ENCODE measurements around the gene EDDM3A. TPM values are rescaled to one million over a fixed set of nuclear protein-coding genes. Genes with fewer than 3 reads are reported as not detected.

Gene EDDM3A
- polyA plus RNA-seq, 2 of the 4 experiments (the other 2 are of a cell fraction): not detected

DNA sequence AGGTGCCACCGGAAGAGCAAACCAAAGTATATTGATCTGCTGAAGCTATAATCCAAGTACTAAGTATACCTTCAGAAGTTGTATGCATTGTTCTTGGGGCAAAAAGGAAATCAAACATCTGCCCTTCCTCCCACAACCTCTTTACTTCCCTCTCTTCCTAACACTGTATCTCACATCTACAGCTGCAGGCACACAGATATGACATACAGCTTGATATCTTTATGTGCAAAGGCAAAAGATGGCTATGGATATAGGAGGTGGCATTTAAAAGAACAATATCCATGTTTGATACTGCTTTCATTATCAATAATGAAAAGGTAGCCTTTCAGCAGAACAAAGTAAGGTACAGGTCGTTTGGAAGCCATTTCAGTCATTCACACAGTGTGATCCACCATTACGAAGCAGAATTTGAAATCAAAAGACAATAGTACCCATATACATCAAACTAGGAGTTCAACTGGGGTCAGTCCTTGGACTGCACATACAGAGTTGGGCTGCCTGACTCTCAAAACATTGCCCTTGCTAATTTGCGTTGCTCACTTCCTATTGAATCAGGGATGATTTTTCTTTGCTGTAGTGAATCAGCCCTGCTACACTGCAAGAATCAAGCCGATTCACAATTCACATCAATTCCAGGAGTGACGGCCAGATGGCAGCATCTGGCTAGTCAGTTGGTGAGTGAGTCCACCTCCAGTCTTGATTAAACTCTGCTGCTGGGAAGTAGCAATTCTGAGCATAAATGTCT, 48.2 kb upstream of the EDDM3A start (continued):
- TF ChIP-seq, protein P1, sequence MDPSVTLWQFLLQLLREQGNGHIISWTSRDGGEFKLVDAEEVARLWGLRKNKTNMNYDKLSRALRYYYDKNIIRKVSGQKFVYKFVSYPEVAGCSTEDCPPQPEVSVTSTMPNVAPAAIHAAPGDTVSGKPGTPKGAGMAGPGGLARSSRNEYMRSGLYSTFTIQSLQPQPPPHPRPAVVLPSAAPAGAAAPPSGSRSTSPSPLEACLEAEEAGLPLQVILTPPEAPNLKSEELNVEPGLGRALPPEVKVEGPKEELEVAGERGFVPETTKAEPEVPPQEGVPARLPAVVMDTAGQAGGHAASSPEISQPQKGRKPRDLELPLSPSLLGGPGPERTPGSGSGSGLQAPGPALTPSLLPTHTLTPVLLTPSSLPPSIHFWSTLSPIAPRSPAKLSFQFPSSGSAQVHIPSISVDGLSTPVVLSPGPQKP (IDR thresholded peaks at IDR 0.05; ENCODE audit: low read depth, low read length): no peak
- TF ChIP-seq HOXB13 (CRISPR knock-in tag; IDR thresholded peaks at IDR 0.05; ENCODE audit: low read depth) (no peak), CHD4 (IDR thresholded peaks at IDR 0.05; ENCODE audit: borderline replicate concordance) (no peak), FOXS1 (CRISPR knock-in tag; IDR thresholded peaks at IDR 0.05) (no peak), CTCF (IDR thresholded peaks at IDR 0.05) (peak; percentile 83), ATOH8 (CRISPR knock-in tag; IDR thresholded peaks at IDR 0.05; ENCODE audit: low read depth) (no peak), NFE2L2 (conservative IDR thresholded peaks at IDR 0.05; ENCODE audit: low read length) (no peak), HOXA7 (CRISPR knock-in tag; IDR thresholded peaks at IDR 0.05) (no peak), KDM1A (IDR thresholded peaks at IDR 0.05; ENCODE audit: low read depth) (no peak), ZNF302 (CRISPR knock-in tag; IDR thresholded peaks at IDR 0.05) (no peak), RAD21 (conservative IDR thresholded peaks at IDR 0.05 in 1 of 2, IDR thresholded peaks at IDR 0.05 in 1 of 2) (peak; percentile 88 to 93), RFX5 (IDR thresholded peaks at IDR 0.05) (no peak)
- TF ChIP-seq, protein P2, sequence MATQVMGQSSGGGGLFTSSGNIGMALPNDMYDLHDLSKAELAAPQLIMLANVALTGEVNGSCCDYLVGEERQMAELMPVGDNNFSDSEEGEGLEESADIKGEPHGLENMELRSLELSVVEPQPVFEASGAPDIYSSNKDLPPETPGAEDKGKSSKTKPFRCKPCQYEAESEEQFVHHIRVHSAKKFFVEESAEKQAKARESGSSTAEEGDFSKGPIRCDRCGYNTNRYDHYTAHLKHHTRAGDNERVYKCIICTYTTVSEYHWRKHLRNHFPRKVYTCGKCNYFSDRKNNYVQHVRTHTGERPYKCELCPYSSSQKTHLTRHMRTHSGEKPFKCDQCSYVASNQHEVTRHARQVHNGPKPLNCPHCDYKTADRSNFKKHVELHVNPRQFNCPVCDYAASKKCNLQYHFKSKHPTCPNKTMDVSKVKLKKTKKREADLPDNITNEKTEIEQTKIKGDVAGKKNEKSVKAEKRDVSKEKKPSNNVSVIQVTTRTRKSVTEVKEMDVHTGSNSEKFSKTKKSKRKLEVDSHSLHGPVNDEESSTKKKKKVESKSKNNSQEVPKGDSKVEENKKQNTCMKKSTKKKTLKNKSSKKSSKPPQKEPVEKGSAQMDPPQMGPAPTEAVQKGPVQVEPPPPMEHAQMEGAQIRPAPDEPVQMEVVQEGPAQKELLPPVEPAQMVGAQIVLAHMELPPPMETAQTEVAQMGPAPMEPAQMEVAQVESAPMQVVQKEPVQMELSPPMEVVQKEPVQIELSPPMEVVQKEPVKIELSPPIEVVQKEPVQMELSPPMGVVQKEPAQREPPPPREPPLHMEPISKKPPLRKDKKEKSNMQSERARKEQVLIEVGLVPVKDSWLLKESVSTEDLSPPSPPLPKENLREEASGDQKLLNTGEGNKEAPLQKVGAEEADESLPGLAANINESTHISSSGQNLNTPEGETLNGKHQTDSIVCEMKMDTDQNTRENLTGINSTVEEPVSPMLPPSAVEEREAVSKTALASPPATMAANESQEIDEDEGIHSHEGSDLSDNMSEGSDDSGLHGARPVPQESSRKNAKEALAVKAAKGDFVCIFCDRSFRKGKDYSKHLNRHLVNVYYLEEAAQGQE (IDR thresholded peaks at IDR 0.05): no peak
- TF ChIP-seq, protein P3, sequence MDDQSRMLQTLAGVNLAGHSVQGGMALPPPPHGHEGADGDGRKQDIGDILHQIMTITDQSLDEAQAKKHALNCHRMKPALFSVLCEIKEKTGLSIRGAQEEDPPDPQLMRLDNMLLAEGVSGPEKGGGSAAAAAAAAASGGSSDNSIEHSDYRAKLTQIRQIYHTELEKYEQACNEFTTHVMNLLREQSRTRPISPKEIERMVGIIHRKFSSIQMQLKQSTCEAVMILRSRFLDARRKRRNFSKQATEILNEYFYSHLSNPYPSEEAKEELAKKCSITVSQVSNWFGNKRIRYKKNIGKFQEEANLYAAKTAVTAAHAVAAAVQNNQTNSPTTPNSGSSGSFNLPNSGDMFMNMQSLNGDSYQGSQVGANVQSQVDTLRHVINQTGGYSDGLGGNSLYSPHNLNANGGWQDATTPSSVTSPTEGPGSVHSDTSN (IDR thresholded peaks at IDR 0.05): no peak

DNA sequence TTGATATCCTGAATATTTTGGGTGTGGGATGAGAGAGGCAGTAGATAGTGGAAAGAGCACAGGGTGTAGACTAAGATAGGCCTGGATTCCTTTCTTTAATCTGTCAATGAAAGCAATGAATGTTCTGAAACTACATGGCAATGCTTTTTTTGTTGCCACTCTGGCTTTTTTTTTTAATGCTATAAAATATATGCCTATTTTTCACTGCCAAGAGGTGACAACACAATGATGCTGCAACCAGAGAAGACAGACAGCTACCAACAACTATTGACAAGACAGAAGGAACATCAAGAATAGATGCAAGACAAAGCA, 47.7 kb upstream of the EDDM3A start:
- Histone ChIP-seq H3K4me2 (no peak overlapping the region), H3K27ac (no peak overlapping the region), H3K9me3 (no peaks in the 10 kb centered on the region), H3K4me1 (0 out of 3 replicates have a peak, but pooled peaks cover 3% of the 10 kb centered on the region), H3K4me3 (no peak overlapping the region)
- CTCF ChIA-PET: interaction anchor here (0.7 to 9.1 kb wide), 20 partner anchors 12 to 332 kb away, joined by 3 to 130 read pairs (median 4); partner anchors contain the start of gene TPPP2
- no peak for ATAC-seq
- no peak for DNase-seq (ENCODE audit: low read depth in 1 of 2, low spot score in 1 of 2)
- FAIRE-seq: no peak
- POLR2A ChIA-PET: no interaction called here
- TF ChIP-seq BHLHE40 (IDR thresholded peaks at IDR 0.05; ENCODE audit: low read depth, low read length) (no peak), NR3C1 (IDR thresholded peaks at IDR 0.05) (no peak), MAFK (IDR thresholded peaks at IDR 0.05; ENCODE audit: partially characterized antibody) (no peak), RNF2 (IDR thresholded peaks at IDR 0.05; ENCODE audit: borderline replicate concordance, low read depth) (no peak), CHD2 (IDR thresholded peaks at IDR 0.05; ENCODE audit: low read length, partially characterized antibody) (no peak), CBX2 (IDR thresholded peaks at IDR 0.05; ENCODE audit: borderline replicate concordance, low read depth) (no peak), ATOH8 (CRISPR knock-in tag; IDR thresholded peaks at IDR 0.05; ENCODE audit: low read depth) (no peak), CTCF (IDR thresholded peaks at IDR 0.05) (no peak; the same call in 2 of the 3 replicates), NFE2L2 (conservative IDR thresholded peaks at IDR 0.05; ENCODE audit: low read length) (no peak), SMC3 (IDR thresholded peaks at IDR 0.05) (no peak), HOXB5 (CRISPR knock-in tag; IDR thresholded peaks at IDR 0.05) (no peak)
- TF ChIP-seq, protein P4, sequence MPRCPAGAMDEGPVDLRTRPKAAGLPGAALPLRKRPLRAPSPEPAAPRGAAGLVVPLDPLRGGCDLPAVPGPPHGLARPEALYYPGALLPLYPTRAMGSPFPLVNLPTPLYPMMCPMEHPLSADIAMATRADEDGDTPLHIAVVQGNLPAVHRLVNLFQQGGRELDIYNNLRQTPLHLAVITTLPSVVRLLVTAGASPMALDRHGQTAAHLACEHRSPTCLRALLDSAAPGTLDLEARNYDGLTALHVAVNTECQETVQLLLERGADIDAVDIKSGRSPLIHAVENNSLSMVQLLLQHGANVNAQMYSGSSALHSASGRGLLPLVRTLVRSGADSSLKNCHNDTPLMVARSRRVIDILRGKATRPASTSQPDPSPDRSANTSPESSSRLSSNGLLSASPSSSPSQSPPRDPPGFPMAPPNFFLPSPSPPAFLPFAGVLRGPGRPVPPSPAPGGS (IDR thresholded peaks at IDR 0.05): no peak

Measured in A549 (cell line).